ENCODE data around the gene KLHL22. TPM values are rescaled to one million over a fixed set of nuclear protein-coding genes. Genes with fewer than 3 reads are reported as not detected.

Gene KLHL22
- total RNA-seq, 1 experiment from 2014 or later: 36.2 TPM

- Histone ChIP-seq H3K4me3 (ENCODE audit: low read depth, low read length, poor library complexity, severe bottlenecking) (no peak overlapping the region), H3K9me3 (ENCODE audit: low read depth, low read length, poor library complexity, severe bottlenecking) (no peaks in the 10 kb centered on the region), H3K27me3 (replicated peaks; ENCODE audit: insufficient read depth, low read depth, low read length, poor library complexity) (no peaks in the 10 kb centered on the region), H3K27ac (ENCODE audit: low read depth, low read length, poor library complexity, severe bottlenecking) (no peak overlapping the region), H3K36me3 (ENCODE audit: insufficient read depth, low read length, poor library complexity, severe bottlenecking) (peaks cover 6% of the 10 kb centered on the region), H3K4me1 (ENCODE audit: insufficient read depth, low read length, poor library complexity, severe bottlenecking) (no peaks in the 10 kb centered on the region)
- TF ChIP-seq EZH2 (IDR thresholded peaks at IDR 0.05; ENCODE audit: borderline replicate concordance, low read depth, low read length, poor library complexity, severe bottlenecking): no peak
- TF ChIP-seq, protein P1, sequence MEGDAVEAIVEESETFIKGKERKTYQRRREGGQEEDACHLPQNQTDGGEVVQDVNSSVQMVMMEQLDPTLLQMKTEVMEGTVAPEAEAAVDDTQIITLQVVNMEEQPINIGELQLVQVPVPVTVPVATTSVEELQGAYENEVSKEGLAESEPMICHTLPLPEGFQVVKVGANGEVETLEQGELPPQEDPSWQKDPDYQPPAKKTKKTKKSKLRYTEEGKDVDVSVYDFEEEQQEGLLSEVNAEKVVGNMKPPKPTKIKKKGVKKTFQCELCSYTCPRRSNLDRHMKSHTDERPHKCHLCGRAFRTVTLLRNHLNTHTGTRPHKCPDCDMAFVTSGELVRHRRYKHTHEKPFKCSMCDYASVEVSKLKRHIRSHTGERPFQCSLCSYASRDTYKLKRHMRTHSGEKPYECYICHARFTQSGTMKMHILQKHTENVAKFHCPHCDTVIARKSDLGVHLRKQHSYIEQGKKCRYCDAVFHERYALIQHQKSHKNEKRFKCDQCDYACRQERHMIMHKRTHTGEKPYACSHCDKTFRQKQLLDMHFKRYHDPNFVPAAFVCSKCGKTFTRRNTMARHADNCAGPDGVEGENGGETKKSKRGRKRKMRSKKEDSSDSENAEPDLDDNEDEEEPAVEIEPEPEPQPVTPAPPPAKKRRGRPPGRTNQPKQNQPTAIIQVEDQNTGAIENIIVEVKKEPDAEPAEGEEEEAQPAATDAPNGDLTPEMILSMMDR (conservative IDR thresholded peaks at IDR 0.05; ENCODE audit: low read depth, low read length): no peak
- ChIA-PET POLR2A (ENCODE audit: low non-redundant PET) (no interaction called here), CTCF (no interaction called here)
- intact Hi-C loops (cut with micrococcal nuclease; ENCODE audit: unreplicated experiment): no loop called here
- no TSS peak for BruUV-seq (replicated peaks)
- no peak for DNase-seq (ENCODE audit: low spot score)
These were observed 26.3 kb downstream of the KLHL22 start for GRCh38 chr22:20469110-20469868.

- no TSS peak for BruUV-seq (replicated peaks)
- H3K27ac ChIP-seq (ENCODE audit: low read depth, low read length, poor library complexity, severe bottlenecking): no peak overlapping the region
- ChIA-PET POLR2A (ENCODE audit: low non-redundant PET) (no interaction called here), CTCF (interaction anchor here (0.5 kb wide), 1 partner anchor 56 kb away, joined by 4 read pairs; no protein-coding TSS in a partner anchor)
- intact Hi-C loops (cut with micrococcal nuclease; ENCODE audit: unreplicated experiment): no loop called here
- H3K9me3 ChIP-seq (ENCODE audit: low read depth, low read length, poor library complexity, severe bottlenecking): no peaks in the 10 kb centered on the region
- no peaks in the 10 kb centered on the region for H3K4me1 ChIP-seq (ENCODE audit: insufficient read depth, low read length, poor library complexity, severe bottlenecking)
- peaks cover 6% of the 10 kb centered on the region for H3K36me3 ChIP-seq (ENCODE audit: insufficient read depth, low read length, poor library complexity, severe bottlenecking)
- H3K27me3 ChIP-seq (replicated peaks; ENCODE audit: insufficient read depth, low read depth, low read length, poor library complexity): no peaks in the 10 kb centered on the region
- H3K4me3 ChIP-seq (ENCODE audit: low read depth, low read length, poor library complexity, severe bottlenecking): no peak overlapping the region
- TF ChIP-seq, protein P1 (conservative IDR thresholded peaks at IDR 0.05; ENCODE audit: low read depth, low read length): no peak
- no peak for TF ChIP-seq EZH2 (IDR thresholded peaks at IDR 0.05; ENCODE audit: borderline replicate concordance, low read depth, low read length, poor library complexity, severe bottlenecking)
- no peak for DNase-seq (ENCODE audit: low spot score)
These were observed 28.8 kb downstream of the KLHL22 start for GRCh38 chr22:20466659-20467379.

DNA sequence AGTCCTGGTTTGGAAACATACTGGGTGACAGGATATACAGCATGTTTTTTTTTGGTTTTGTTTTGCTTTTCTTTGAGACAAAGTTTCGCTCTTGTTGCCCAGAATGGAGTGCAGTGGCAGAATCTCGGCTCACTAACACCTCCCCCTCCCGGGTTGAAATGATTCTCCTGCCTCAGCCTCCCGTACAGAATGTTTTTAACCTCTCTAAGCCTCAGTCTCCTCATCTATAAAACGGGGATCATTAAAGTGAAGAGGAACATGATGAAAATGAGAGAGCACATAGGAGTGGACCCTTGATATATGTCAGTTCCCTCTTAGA lies 29.9 kb downstream of the KLHL22 start:
- no peak overlapping the region for H3K4me3 ChIP-seq (ENCODE audit: low read depth, low read length, poor library complexity, severe bottlenecking)
- intact Hi-C loops (cut with micrococcal nuclease; ENCODE audit: unreplicated experiment): no loop called here
- BruUV-seq (replicated peaks): no TSS peak
- H3K27ac ChIP-seq (ENCODE audit: low read depth, low read length, poor library complexity, severe bottlenecking): no peak overlapping the region
- DNase-seq (ENCODE audit: low spot score): no peak
- TF ChIP-seq, protein P1 (conservative IDR thresholded peaks at IDR 0.05; ENCODE audit: low read depth, low read length): no peak
- TF ChIP-seq EZH2 (IDR thresholded peaks at IDR 0.05; ENCODE audit: borderline replicate concordance, low read depth, low read length, poor library complexity, severe bottlenecking): no peak
- peaks cover 6% of the 10 kb centered on the region for H3K36me3 ChIP-seq (ENCODE audit: insufficient read depth, low read length, poor library complexity, severe bottlenecking)
- H3K27me3 ChIP-seq (replicated peaks; ENCODE audit: insufficient read depth, low read depth, low read length, poor library complexity): no peaks in the 10 kb centered on the region
- H3K4me1 ChIP-seq (ENCODE audit: insufficient read depth, low read length, poor library complexity, severe bottlenecking): no peaks in the 10 kb centered on the region
- ChIA-PET CTCF (interaction anchor here (0.7 kb wide), 1 partner anchor 31 kb away, joined by 14 read pairs; no protein-coding TSS in a partner anchor), POLR2A (ENCODE audit: low non-redundant PET) (no interaction called here)
- no peaks in the 10 kb centered on the region for H3K9me3 ChIP-seq (ENCODE audit: low read depth, low read length, poor library complexity, severe bottlenecking)
